NCI-H748 treated with DMSO at 0.1 percent for 48 hours (cell line): ENCODE results near the gene INCA1.

Experiments used
- DNase-seq: peaks from one replicate; lab custom pipeline; 2025; lab: John Stamatoyannopoulos, UW

The INCA1 gene

GRCh38 chr17:5003214-5003867 lies 6.0 kb upstream of the INCA1 start:
- no peak for DNase-seq

- DNase-seq: no peak
Observed at GRCh38 chr17:5002121-5002788, 4.9 kb upstream of the INCA1 start.

- DNase-seq: no peak
Observed at GRCh38 chr17:5000237-5000639, 2.9 kb upstream of the INCA1 start.

GRCh38 chr17:4999430-5000093 lies 2.2 kb upstream of the INCA1 start:
- no peak for DNase-seq

GRCh38 chr17:4998732-4999429 lies 1.6 kb upstream of the INCA1 start:
- no peak for DNase-seq

GRCh38 chr17:4998027-4998731 lies 857 bp upstream of the INCA1 start:
- DNase-seq: no peak

- no peak for DNase-seq
Observed at GRCh38 chr17:4994081-4994595, 3.2 kb downstream of the INCA1 start.

- no peak for DNase-seq
Observed at GRCh38 chr17:4987767-4988567, 9.4 kb downstream of the INCA1 start.

- DNase-seq: peak; percentile 76
Observed at GRCh38 chr17:4986951-4987766, 10.2 kb downstream of the INCA1 start, which contains the start of gene CAMTA2. CAMTA2 (minus strand) TSS chr17:4987675; CDS start chr17:4986222, 1,453 bp downstream.

GRCh38 chr17:4986403-4986802 lies 10.9 kb downstream of the INCA1 start:
- DNase-seq: no peak

- no peak for DNase-seq
Observed at GRCh38 chr17:4982305-4982704, 15.0 kb downstream of the INCA1 start.

- peak; percentile 48 for DNase-seq
Observed at GRCh38 chr17:4980644-4981216, 16.6 kb downstream of the INCA1 start.

- no peak for DNase-seq
Observed at GRCh38 chr17:4978726-4979125, 18.6 kb downstream of the INCA1 start.

- no peak for DNase-seq
Observed at GRCh38 chr17:4974115-4974670, 23.1 kb downstream of the INCA1 start.

GRCh38 chr17:4973256-4974114 lies 23.8 kb downstream of the INCA1 start:
- no peak for DNase-seq

GRCh38 chr17:4972752-4973151 lies 24.6 kb downstream of the INCA1 start:
- DNase-seq: no peak

- DNase-seq: no peak
Observed at GRCh38 chr17:4972322-4972721, 25.0 kb downstream of the INCA1 start.

- no peak for DNase-seq
Observed at GRCh38 chr17:4971826-4972225, 25.5 kb downstream of the INCA1 start.
